Stimulated activated CD8-positive, alpha-beta memory T cell treated with anti-CD3 and anti-CD28 coated beads, Interleukin-4, amount 100 ng/mL, for 1 hour (primary cell): ENCODE results near the gene TEKTIP1.
"Not testable (repeated sequence)": the region's sequence is repeated elsewhere in the genome, so short reads cannot be mapped to it uniquely, and the experiment has no call there.

Experiments used
- DNase-seq, 2 donors: peaks; one replicate each; pipeline ENCODE4 v3.0.0-alpha.2; 2020; ENCODE audit warnings: low read depth in 2 of 2, low spot score in 1 of 2

Gene TEKTIP1

GRCh38 chr19:3507371-3508120, 31.4 kb upstream of the TEKTIP1 start:
- DNase-seq, result no peak

DNA sequence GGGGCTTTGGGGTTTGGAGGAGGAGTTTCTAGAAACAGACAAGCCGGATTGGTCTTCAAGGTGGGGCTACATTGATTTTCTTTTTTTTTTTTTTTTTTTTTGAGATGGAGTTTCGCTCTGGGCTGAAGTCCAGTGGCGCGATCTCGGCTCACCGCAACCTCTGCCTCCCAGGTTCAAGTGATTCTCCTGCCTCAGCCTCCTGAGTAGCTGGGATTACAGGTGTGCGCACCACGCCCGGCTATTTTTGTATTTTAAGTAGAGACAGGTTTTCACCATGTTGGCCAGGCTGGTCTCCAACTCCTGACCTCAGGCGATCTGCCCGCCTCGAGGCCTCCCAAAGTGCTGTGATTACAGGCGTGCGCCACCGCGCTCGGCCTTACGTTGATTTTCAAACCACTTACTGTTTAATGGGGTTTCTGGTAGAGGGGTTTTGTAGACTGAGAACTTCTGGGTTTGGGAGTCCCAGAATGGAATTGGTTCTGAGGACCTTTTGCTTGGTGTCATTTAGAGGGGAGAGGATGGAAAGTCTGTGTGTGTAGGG, 30.8 kb upstream of the TEKTIP1 start:
- not testable (repeated sequence) for DNase-seq

DNA sequence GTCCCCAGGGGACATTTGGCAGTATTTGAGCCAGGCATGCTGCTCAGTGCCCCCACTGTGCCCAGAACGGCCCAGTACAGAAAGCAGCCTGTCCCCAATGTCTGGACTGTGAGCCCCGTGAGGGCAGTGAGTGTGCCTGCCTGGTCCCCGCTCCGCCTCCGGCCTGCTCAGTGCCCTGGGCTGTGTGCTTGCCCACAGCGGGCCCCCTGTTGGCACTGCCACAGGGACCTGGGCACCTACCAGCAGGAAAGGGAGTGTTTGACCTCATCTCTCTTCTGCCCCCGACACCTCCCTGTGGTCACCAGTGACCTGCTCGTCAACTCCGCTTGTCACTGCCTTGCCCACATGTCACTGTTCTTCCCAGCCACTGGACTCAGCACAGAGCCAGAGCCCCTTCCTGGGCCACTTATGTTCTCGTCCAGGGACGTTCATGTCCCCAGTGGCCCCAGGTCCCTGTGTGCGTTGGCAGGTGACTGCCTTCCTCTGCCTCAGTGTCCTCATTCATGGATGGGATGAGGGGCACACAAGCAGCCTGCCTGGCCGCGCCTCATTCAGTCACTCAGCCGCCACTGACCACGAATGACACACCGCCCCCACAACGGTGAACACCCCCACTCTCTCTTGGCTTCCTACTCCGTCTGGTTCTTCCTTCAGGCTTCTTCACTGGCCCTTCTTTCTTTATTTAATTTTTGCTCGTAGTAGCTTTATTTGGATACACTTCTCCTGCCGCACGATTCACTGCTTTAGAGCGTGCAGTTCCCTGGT, 30.0 kb upstream of the TEKTIP1 start:
- no peak for DNase-seq

- DNase-seq, result no peak
Measured at GRCh38 chr19:3509566-3509989, 29.4 kb upstream of the TEKTIP1 start.

GRCh38 chr19:3510727-3511126, 28.2 kb upstream of the TEKTIP1 start:
- no peak for DNase-seq

- DNase-seq, result no peak
Measured at GRCh38 chr19:3511506-3512251, 27.3 kb upstream of the TEKTIP1 start.

GRCh38 chr19:3512562-3513228, 26.3 kb upstream of the TEKTIP1 start:
- DNase-seq, result no peak

DNA sequence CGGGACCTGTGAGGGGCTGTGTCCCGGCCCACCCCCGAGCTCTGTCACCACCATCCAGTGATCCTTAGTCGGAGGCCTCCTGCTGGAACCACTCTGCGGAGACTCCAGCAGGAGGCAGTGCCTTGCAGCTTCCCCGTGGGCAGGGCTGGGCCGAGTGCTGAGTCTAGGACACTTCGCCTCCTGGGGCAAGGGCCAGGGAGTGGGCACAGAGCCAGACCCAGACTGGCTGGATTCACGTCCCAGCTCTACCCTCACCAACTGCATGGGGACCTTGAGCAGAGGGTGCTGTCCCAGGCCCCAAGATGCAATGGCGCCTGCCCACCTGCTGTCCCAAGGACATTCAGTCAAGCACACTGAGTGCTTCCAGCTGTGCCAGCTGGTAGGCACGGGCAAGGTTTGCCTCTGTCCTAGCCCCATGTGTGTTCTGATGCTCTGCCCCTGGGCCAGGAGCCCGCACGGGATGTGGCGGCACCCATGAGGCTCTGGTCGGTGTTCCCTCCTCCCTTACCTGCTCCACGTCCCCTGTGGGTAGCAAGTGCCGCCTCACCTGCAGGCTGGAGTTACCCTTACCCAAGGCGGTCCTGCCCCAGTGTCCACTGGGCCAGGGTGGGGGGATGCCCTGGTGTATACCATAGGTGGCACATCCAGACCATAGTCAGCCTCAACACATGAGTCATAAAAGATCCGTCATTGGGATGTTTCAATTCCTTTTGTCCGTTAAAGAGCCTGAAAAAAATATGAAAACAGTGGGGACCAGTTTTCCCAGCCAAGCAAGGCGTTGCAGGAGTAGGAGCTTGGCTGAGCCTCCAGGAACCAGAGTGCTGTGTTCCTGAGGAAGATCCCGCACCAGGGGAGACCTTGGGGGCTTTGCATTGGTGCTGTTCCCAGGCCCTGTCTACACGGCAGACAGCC, 25.5 kb upstream of the TEKTIP1 start:
- DNase-seq, result no peak

DNA sequence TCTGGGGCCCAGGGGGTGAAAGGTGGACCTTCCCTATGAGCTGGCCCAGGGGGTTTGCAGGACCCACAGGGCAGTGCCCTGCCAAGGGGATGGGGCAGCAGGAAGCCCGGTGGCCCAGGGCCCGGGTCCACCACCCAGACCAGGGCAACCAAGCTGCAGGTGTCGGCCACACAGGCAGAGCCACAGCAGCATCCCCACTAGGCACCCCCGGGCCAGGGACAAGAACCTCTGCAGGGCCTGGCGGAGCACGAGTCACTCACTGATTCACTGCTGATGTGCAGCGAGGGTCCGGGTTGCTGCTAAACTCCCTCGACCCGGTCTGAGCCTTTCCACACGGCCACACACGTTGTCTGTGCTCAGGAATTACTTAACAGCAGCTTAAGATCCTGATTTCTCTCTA, 24.0 kb upstream of the TEKTIP1 start:
- no peak for DNase-seq

DNA sequence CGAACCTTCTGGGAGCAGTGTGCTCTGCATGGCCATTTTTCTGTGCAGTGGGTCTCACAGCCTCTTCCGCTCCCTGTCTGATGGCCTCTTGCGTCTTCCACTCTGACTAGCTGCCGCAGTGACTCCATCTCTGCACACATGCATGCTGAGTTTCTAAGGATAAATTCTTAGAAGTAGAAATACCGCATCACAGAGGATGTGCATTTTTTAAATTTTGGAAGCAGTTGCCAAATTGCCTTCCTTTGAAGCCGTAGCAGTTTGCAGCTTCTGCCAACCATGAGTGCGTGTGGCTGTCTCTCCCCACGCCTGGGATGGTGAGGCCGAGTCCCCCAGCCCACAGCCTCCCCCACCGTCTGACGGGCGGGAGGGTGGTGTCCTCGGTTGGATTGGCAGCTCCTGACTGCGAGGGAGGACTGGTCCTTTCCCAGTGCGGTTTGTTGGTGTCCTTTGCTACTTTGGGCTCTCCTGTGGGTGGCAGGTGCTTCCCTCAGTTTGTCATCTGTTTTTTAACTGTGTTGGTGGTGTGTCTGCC, 23.0 kb upstream of the TEKTIP1 start:
- no peak for DNase-seq

GRCh38 chr19:3516675-3517207, 22.2 kb upstream of the TEKTIP1 start:
- DNase-seq, result no peak

GRCh38 chr19:3517638-3518037, 21.3 kb upstream of the TEKTIP1 start:
- no peak for DNase-seq

GRCh38 chr19:3518255-3518654, 20.7 kb upstream of the TEKTIP1 start:
- no peak for DNase-seq

GRCh38 chr19:3518659-3519058, 20.3 kb upstream of the TEKTIP1 start:
- no peak for DNase-seq

GRCh38 chr19:3519126-3519525, 19.8 kb upstream of the TEKTIP1 start:
- no peak for DNase-seq

- no peak for DNase-seq
Measured at GRCh38 chr19:3520166-3521103, 18.5 kb upstream of the TEKTIP1 start.

DNA sequence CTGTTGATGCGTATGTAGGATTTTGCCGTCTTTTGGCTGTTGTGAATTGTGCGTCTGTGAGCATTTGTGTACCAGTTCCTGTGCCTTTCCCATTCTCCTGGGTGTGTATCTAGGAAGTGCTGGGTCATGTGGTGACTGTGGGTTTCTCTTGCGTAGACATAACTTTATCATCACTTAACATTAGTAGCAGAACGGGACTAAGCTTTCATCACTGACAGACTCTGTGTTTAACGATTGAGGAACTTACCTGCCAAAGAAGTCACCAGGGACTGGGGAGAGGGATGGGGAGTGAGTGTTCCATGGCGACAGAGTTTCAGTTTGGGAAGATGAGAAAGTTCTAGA, 17.9 kb upstream of the TEKTIP1 start:
- DNase-seq, result no peak
